ENCODE measurements around the gene PRRC2A.

The PRRC2A gene

GRCh38 chr6:31654574-31655348 lies 34.2 kb downstream of the PRRC2A start:
- DNase-seq = no peak

- DNase-seq = no peak
Measured at GRCh38 chr6:31655349-31656237, 35.1 kb downstream of the PRRC2A start, which contains the start of gene APOM. APOM (plus strand) TSS chr6:31655894; CDS start chr6:31655967, 73 bp downstream.

GRCh38 chr6:31657406-31658157 lies 37.1 kb downstream of the PRRC2A start:
- no peak for DNase-seq

- DNase-seq = no peak
Measured at GRCh38 chr6:31658158-31658688, 37.7 kb downstream of the PRRC2A start.

GRCh38 chr6:31658983-31659648 lies 38.6 kb downstream of the PRRC2A start:
- DNase-seq = no peak

- DNase-seq = no peak
Measured at GRCh38 chr6:31659649-31660380, 39.3 kb downstream of the PRRC2A start.

- peak; percentile 33 for DNase-seq
Measured at GRCh38 chr6:31660381-31661261, 40.1 kb downstream of the PRRC2A start, which contains the start of gene C6orf47. C6orf47 (minus strand) TSS chr6:31660778; CDS start chr6:31659947, 831 bp downstream.

GRCh38 chr6:31661262-31662123 lies 41.0 kb downstream of the PRRC2A start:
- no peak for DNase-seq

GRCh38 chr6:31662124-31662723 lies 41.7 kb downstream of the PRRC2A start:
- DNase-seq = no peak

- no peak for DNase-seq
Measured at GRCh38 chr6:31663126-31663960, 42.8 kb downstream of the PRRC2A start.

GRCh38 chr6:31663961-31664789 lies 43.7 kb downstream of the PRRC2A start:
- no peak for DNase-seq

GRCh38 chr6:31664790-31665500 lies 44.4 kb downstream of the PRRC2A start, which contains the start of gene GPANK1:
GPANK1 (minus strand) TSS chr6:31664997; CDS start chr6:31664478, 519 bp downstream.
- DNase-seq = peak; percentile 77

- DNase-seq = peak; percentile 95
Measured at GRCh38 chr6:31665501-31666336, 45.2 kb downstream of the PRRC2A start, which contains the start of gene CSNK2B. CSNK2B (plus strand) TSS chr6:31666080; CDS start chr6:31666832, 752 bp downstream.

- DNase-seq = no peak
Measured at GRCh38 chr6:31666337-31666965, 45.9 kb downstream of the PRRC2A start.

- DNase-seq = no peak
Measured at GRCh38 chr6:31669676-31670075, 49.2 kb downstream of the PRRC2A start, which contains the start of gene LY6G5B. LY6G5B (plus strand) TSS chr6:31669976; CDS start chr6:31670951, 975 bp downstream.

Data from KG1 (cell line).